HG03571 (cell line): ENCODE measurements around the gene TMEM151A.
"Not testable (repeated sequence)": the region's sequence is repeated elsewhere in the genome, so short reads cannot be mapped to it uniquely, and the experiment has no call there.

Experiments
- ATAC-seq: cut with Tn5 transposase; IDR thresholded peaks from one replicate; pipeline ENCODE4 v1.9.1; 2021; ENCODE audit not compliant: unreplicated experiment

TMEM151A gene

GRCh38 chr11:66267039-66267378, 24.7 kb upstream of the TMEM151A start:
- ATAC-seq: no peak

- ATAC-seq: peak; percentile 35
Measured at GRCh38 chr11:66267379-66268243, 24.1 kb upstream of the TMEM151A start.

DNA sequence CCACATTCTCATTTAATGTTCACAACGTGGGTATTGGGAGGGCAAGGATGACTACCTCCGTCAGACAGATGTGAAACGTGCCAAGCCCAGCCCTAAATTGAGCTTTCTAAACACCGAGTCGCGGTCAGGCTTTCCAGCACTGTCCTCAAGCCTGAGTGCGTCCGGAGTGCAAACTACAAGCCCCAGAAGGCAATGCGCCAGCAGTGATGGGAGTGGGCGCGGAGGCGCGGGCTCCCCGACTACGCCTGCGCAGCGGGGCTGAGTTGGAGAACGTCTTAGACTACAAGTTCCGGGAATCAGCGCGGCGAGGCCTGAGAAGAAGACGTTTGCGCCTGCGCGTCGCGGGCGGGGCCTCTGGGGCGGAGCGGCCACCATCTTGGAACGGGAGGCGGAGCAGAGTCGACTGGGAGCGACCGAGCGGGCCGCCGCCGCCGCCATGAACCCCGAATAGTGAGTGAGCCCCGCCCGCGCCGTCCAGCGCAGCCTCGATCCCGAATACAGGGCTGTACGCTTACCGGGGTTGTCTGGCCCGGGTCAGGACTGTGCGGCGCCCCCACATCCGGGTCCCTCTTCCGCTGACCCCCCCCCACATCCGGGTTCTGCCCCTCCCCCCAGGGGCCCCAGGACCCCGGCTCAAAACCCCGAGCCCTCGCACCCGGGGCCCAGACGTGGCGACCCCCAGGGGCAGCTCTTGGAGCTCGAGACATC, 23.3 kb upstream of the TMEM151A start, which contains the start of gene RAB1B:
Gene RAB1B (plus strand): TSS at position 396 of the 708 bp plus-strand sequence. CDS start 41 bp downstream, at position 437.
- ATAC-seq: peak; percentile 72

DNA sequence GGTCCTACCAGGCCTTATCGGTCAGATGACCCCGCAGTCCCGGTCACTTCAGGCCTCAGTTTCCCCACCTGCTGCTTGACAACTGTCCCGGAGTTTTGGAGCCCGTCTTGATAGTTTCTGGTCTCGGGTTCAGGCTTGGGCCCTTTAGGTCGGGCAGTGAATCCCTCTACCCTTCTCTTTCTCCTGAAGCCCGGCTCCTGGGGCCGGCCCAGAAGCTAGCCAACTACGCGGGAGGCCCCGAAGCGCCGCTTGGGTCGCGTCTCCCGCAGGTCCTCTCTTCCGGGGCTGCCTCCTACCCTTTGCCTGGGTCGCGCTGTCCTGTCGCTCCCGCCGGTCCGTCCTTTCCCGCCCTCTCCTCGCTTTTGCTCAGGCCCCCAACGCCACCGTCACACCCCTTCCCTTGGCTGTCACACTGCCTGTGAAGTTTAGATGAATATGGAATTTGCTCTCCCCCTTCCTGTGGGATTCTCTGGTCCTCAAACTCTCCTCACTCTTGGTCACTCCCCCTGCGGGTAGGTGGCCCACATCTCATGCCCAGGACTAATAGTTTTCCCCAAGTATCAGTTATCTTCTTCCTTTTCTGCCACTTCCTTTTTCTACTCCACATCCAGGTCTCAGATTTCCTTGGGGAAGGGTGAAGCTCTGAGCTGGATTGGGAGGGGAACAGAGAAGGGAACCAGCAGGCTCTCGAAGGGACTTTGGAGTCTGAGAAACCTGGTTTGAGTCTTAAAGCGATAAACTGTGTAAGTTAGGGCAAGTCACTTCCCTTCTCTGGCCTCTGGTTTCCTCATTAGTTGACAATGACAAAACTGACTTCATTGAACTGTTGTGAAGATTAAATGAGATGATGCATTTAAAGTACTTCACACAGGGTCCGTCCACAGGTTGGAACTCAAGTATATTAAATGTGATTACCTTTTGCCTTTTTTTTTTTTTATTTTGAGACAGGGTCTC, 22.5 kb upstream of the TMEM151A start:
- no peak for ATAC-seq

- no peak for ATAC-seq
Measured at GRCh38 chr11:66271816-66272215, 19.9 kb upstream of the TMEM151A start.

DNA sequence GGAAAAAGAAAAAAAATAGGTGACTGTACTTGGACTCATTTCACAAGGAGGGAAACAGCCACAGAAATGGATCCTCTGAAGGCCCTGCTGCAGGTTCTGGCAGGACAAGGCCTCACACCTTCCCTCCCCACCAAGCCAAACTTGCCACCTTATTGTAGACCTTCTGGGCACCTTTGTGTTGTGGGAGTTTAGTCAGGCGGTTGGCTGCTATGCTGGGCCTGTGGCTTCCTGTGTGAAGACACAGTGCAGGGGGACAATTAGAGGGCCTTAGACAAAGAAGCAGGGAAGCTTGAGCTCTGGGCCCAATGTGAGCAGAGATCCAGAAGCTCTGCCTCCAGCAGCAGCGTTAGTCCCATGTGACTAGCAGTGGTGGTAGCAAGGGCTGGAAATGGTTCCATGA, 19.1 kb upstream of the TMEM151A start:
- ATAC-seq: no peak

GRCh38 chr11:66274219-66274618, 17.5 kb upstream of the TMEM151A start:
- no peak for ATAC-seq

DNA sequence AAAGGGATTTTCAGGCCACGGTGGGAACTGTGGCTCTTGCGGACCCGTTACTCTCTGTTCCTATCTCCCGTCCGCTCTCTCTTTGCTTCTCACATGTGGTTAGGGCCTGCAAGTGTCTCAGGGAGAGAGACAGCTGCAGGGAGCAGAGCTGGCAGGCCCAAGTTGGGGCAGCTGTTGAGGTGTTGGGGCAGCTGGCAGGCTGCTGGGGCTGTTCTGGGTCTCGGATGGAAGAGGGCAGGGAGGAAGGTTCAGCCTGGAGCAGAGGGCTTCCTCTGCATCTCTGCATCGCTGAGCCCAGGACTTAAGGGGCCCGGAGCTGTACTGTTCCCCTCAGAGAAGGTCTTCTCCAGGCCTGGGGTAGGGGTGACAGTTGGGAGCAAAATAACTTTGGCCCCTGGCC, 16.3 kb upstream of the TMEM151A start:
- no peak for ATAC-seq

DNA sequence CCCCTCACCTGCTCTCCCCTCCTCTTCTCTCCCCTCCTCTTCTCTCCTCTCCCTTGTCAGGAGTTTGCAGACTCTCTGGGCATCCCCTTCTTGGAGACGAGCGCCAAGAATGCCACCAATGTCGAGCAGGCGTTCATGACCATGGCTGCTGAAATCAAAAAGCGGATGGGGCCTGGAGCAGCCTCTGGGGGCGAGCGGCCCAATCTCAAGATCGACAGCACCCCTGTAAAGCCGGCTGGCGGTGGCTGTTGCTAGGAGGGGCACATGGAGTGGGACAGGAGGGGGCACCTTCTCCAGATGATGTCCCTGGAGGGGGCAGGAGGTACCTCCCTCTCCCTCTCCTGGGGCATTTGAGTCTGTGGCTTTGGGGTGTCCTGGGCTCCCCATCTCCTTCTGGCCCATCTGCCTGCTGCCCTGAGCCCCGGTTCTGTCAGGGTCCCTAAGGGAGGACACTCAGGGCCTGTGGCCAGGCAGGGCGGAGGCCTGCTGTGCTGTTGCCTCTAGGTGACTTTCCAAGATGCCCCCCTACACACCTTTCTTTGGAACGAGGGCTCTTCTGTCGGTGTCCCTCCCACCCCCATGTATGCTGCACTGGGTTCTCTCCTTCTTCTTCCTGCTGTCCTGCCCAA, 15.6 kb upstream of the TMEM151A start:
- ATAC-seq: no peak

GRCh38 chr11:66276619-66277018, 15.1 kb upstream of the TMEM151A start:
- ATAC-seq: not testable (repeated sequence)

- not testable (repeated sequence) for ATAC-seq
Measured at GRCh38 chr11:66277064-66277463, 14.6 kb upstream of the TMEM151A start.

GRCh38 chr11:66277471-66278362, 14.0 kb upstream of the TMEM151A start, which contains the start of gene CNIH2:
Gene CNIH2, plus strand, starts transcription at chr11:66278175. Its CDS starts 282 bp downstream, at chr11:66278457.
- no peak for ATAC-seq

DNA sequence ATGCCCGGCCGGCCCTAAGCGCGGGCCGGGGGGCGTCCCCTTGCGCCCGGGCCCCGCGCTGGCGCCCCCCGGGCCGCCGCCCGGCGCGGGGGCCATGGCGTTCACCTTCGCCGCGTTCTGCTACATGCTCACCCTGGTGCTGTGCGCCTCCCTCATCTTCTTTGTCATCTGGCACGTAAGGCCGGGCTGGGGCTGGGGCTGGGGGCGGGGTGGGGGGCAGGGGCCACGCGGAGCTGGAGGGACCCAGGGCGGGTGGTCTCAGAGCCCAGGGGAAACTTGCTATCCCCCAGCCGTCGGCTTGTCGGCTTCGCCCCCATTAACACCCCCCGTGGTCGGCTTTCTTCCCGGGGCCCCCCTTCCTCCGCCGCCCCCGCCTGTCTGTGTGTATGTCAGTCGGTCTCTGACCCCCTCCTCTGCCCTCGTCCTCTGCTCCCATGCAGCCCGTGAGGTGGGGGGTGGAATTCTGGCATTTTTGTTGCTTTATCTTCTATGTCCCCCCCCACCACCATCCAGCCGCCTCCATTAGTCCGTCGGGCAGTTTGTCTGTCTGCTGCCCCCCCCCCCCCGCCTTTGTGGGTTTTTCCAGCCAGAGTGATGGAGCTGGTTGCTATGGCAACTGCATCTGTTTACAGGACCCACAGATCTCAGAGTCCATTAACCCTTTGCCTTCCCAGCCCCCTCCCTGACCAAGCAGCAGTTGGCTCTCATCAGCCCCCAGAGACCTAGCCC, 13.2 kb upstream of the TMEM151A start:
- ATAC-seq: no peak

GRCh38 chr11:66279092-66279734, 12.5 kb upstream of the TMEM151A start:
- ATAC-seq: no peak

- ATAC-seq: no peak
Measured at GRCh38 chr11:66280428-66280827, 11.3 kb upstream of the TMEM151A start.

DNA sequence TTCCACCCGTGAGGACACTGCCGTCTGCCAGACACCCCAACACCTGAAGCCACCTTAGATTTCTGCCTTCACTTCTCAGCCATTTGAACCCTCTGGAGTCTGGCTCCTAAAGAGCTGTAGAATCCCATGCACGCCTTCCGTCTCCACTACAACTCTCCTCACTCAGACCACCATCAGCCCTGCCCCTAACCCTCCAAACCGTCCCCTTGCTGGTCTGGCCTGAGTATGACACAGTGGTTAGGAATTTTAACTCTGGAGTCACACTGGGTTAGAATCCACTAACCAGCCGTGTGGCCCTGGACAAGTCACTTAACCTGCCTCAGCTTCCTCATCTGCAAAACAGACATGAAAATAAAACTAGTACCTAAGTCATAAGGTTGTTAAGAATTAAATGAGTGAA, 10.7 kb upstream of the TMEM151A start:
- ATAC-seq: no peak

DNA sequence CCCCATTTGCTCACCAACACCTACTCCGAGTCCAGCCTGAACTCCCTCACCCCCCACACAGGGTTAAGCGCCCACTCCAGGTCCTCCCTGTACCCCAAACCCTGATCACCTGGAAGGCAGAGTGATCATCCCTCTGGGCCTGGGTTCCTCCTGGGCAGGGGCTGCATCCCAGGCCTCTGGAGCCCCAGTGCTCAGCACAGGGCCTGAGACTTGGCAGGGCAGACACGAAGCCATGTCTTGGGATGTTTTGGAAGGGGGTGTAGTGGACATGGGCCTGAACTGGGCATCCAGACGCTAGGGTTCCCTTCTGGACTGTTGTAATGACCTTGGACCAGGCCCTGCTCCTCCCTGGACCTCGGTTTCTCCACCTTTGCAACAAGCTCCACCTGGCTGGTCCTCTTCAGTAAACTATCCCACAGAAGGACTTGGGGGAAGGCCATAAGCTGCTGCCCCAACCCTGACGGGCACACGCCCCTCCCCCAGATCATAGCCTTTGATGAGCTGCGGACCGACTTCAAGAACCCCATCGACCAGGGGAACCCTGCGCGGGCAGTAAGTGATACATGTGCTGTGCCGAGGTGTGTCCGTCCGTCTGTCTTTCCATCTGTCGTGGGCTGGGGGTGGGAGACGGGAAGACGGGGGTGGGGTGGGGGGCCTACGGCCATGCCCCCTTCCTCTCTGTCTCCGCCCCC, 9.8 kb upstream of the TMEM151A start:
- ATAC-seq: peak; percentile 8
